ENCODE data around the gene NFYA. TPM values are rescaled to one million over a fixed set of nuclear protein-coding genes. Genes with fewer than 3 reads are reported as not detected.

The NFYA gene
- polyA plus RNA-seq, 1 donor from 2014 or later = 22.1 TPM

DNA sequence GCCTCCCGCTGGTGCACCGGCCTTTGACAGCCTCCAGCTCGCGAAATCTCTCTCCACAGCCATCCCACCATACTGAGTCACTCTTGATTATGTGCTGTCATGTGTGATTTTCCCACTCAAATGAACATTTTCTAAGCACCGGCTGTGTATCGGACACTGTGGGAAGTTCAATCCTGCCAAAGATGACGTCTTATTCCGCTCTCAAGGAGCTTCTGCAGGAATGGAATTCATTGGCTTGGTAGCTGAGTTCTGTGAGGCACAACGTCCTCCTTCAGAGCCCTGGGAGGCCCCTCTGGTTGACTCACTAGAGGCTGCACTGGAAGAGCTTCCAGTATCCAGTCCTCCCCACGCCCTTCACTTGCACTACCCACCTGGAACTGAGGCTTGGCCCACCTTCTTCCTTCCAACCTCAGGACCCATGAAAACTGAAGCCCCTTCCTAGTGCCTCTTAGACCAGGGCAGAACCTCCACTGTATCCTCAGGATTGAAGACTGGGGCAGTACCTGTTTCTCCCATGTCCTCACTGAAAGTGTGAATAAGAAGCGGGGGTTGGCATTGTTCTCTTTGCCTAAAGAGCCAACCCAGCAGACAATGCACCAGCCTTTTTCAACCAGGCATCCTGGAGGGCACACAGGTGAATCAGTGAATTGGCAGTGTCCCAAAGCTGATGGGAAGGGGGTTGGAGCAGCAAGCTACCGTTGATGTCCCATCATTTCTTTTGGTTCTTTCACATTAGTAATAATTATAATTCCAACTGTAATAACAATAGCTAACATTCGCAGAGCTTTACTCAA lies 35.5 kb upstream of the NFYA start:
- H3F3A ChIP-seq (ENCODE audit: insufficient read depth, low read length, poor library complexity, severe bottlenecking) = no peaks in the 10 kb centered on the region
- no peaks in the 10 kb centered on the region for H3K36me3 ChIP-seq (ENCODE audit: insufficient read depth, low read length)
- H3K9me3 ChIP-seq (ENCODE audit: low read length) = no peaks in the 10 kb centered on the region
- TF ChIP-seq POLR2AphosphoS5 (IDR thresholded peaks at IDR 0.05) = no peak
- no peak for TF ChIP-seq MXI1 (conservative IDR thresholded peaks at IDR 0.05; ENCODE audit: poor library complexity, severe bottlenecking)
- TF ChIP-seq TAF1 (IDR thresholded peaks at IDR 0.05; ENCODE audit: low read depth) = no peak
- TF ChIP-seq EP300 (conservative IDR thresholded peaks at IDR 0.05; ENCODE audit: poor library complexity, severe bottlenecking) = no peak
- TF ChIP-seq, protein P1, sequence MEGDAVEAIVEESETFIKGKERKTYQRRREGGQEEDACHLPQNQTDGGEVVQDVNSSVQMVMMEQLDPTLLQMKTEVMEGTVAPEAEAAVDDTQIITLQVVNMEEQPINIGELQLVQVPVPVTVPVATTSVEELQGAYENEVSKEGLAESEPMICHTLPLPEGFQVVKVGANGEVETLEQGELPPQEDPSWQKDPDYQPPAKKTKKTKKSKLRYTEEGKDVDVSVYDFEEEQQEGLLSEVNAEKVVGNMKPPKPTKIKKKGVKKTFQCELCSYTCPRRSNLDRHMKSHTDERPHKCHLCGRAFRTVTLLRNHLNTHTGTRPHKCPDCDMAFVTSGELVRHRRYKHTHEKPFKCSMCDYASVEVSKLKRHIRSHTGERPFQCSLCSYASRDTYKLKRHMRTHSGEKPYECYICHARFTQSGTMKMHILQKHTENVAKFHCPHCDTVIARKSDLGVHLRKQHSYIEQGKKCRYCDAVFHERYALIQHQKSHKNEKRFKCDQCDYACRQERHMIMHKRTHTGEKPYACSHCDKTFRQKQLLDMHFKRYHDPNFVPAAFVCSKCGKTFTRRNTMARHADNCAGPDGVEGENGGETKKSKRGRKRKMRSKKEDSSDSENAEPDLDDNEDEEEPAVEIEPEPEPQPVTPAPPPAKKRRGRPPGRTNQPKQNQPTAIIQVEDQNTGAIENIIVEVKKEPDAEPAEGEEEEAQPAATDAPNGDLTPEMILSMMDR (IDR thresholded peaks at IDR 0.05; ENCODE audit: poor library complexity, severe bottlenecking) = no peak
- no peak for TF ChIP-seq SMC3 (conservative IDR thresholded peaks at IDR 0.05; ENCODE audit: poor library complexity)
- TF ChIP-seq RAD21 (conservative IDR thresholded peaks at IDR 0.05) = no peak
- TF ChIP-seq EZH2 (IDR thresholded peaks at IDR 0.05; ENCODE audit: borderline replicate concordance, insufficient read depth, low read length, poor library complexity, severe bottlenecking) = no peak
- TF ChIP-seq, protein P2, sequence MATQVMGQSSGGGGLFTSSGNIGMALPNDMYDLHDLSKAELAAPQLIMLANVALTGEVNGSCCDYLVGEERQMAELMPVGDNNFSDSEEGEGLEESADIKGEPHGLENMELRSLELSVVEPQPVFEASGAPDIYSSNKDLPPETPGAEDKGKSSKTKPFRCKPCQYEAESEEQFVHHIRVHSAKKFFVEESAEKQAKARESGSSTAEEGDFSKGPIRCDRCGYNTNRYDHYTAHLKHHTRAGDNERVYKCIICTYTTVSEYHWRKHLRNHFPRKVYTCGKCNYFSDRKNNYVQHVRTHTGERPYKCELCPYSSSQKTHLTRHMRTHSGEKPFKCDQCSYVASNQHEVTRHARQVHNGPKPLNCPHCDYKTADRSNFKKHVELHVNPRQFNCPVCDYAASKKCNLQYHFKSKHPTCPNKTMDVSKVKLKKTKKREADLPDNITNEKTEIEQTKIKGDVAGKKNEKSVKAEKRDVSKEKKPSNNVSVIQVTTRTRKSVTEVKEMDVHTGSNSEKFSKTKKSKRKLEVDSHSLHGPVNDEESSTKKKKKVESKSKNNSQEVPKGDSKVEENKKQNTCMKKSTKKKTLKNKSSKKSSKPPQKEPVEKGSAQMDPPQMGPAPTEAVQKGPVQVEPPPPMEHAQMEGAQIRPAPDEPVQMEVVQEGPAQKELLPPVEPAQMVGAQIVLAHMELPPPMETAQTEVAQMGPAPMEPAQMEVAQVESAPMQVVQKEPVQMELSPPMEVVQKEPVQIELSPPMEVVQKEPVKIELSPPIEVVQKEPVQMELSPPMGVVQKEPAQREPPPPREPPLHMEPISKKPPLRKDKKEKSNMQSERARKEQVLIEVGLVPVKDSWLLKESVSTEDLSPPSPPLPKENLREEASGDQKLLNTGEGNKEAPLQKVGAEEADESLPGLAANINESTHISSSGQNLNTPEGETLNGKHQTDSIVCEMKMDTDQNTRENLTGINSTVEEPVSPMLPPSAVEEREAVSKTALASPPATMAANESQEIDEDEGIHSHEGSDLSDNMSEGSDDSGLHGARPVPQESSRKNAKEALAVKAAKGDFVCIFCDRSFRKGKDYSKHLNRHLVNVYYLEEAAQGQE (IDR thresholded peaks at IDR 0.05; ENCODE audit: borderline replicate concordance) = no peak
- H3K9ac ChIP-seq (ENCODE audit: low read length) = no peak overlapping the region
- H3K79me2 ChIP-seq (replicated peaks; ENCODE audit: insufficient read depth, low read length) = no peaks in the 10 kb centered on the region
- no peak overlapping the region for H3K27ac ChIP-seq (ENCODE audit: low read length)
- H3K27me3 ChIP-seq (ENCODE audit: insufficient read depth, low read depth, low read length) = no peaks in the 10 kb centered on the region
- H3K4me2 ChIP-seq (ENCODE audit: low read length) = no peak overlapping the region
- no peak overlapping the region for H3K4me3 ChIP-seq (ENCODE audit: low read length)
- H3K9me2 ChIP-seq (ENCODE audit: insufficient read depth, low read length) = no peaks in the 10 kb centered on the region
- no peak overlapping the region for H2AFZ ChIP-seq (ENCODE audit: low read depth, low read length)
- no peaks in the 10 kb centered on the region for H4K20me1 ChIP-seq (ENCODE audit: insufficient read depth)

DNA sequence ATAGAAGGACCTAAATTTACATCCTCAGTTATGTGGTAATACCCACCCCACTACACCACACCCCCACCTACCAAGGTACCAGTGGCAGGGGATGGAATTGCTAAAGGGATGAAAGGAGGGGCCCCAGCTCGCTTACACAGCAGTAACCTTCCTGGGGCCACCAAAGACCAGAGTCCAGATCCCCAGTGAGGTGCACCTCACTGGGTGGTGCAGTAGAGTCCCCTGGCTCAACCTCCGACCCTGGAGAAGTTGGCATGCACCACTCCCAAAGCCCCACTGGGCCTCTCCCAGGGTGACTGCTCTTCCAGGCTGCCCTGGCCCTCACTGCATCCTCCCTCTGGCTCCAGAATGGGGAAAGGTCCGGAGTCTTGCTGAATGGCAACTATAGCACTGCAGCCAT lies 34.6 kb upstream of the NFYA start:
- no peaks in the 10 kb centered on the region for H3K9me2 ChIP-seq (ENCODE audit: insufficient read depth, low read length)
- no peaks in the 10 kb centered on the region for H3F3A ChIP-seq (ENCODE audit: insufficient read depth, low read length, poor library complexity, severe bottlenecking)
- H3K4me3 ChIP-seq (ENCODE audit: low read length) = no peak overlapping the region
- H3K27me3 ChIP-seq (ENCODE audit: insufficient read depth, low read depth, low read length) = no peaks in the 10 kb centered on the region
- TF ChIP-seq RAD21 (conservative IDR thresholded peaks at IDR 0.05) (no peak), MXI1 (conservative IDR thresholded peaks at IDR 0.05; ENCODE audit: poor library complexity, severe bottlenecking) (no peak), SMC3 (conservative IDR thresholded peaks at IDR 0.05; ENCODE audit: poor library complexity) (no peak), EZH2 (IDR thresholded peaks at IDR 0.05; ENCODE audit: borderline replicate concordance, insufficient read depth, low read length, poor library complexity, severe bottlenecking) (no peak), TAF1 (IDR thresholded peaks at IDR 0.05; ENCODE audit: low read depth) (no peak), POLR2AphosphoS5 (IDR thresholded peaks at IDR 0.05) (no peak), EP300 (conservative IDR thresholded peaks at IDR 0.05; ENCODE audit: poor library complexity, severe bottlenecking) (no peak)
- TF ChIP-seq, protein P1 (IDR thresholded peaks at IDR 0.05; ENCODE audit: poor library complexity, severe bottlenecking) = no peak
- TF ChIP-seq, protein P2 (IDR thresholded peaks at IDR 0.05; ENCODE audit: borderline replicate concordance) = no peak
- no peaks in the 10 kb centered on the region for H3K36me3 ChIP-seq (ENCODE audit: insufficient read depth, low read length)
- no peak overlapping the region for H3K4me2 ChIP-seq (ENCODE audit: low read length)
- no peak overlapping the region for H3K27ac ChIP-seq (ENCODE audit: low read length)
- no peaks in the 10 kb centered on the region for H3K9me3 ChIP-seq (ENCODE audit: low read length)
- H3K9ac ChIP-seq (ENCODE audit: low read length) = no peak overlapping the region
- H4K20me1 ChIP-seq (ENCODE audit: insufficient read depth) = no peaks in the 10 kb centered on the region
- no peak overlapping the region for H2AFZ ChIP-seq (ENCODE audit: low read depth, low read length)
- no peaks in the 10 kb centered on the region for H3K79me2 ChIP-seq (replicated peaks; ENCODE audit: insufficient read depth, low read length)

Measured in neural cell (in vitro differentiated cells).